HG02798 (cell line): ENCODE results near the gene CUX1.

Experiments used
- ATAC-seq: cut with Tn5 transposase; IDR thresholded peaks from one replicate; pipeline ENCODE4 v1.9.1; 2021; ENCODE audit warnings: mild to moderate bottlenecking; ENCODE audit not compliant: unreplicated experiment, poor library complexity

CUX1 gene

GRCh38 chr7:102184303-102184702 is 366.9 kb downstream of the CUX1 start:
- no peak for ATAC-seq

- no peak for ATAC-seq
These were observed 368.4 kb downstream of the CUX1 start for GRCh38 chr7:102185796-102186195.

- ATAC-seq = no peak
These were observed 368.9 kb downstream of the CUX1 start for GRCh38 chr7:102186306-102186705.

GRCh38 chr7:102188746-102189145 is 371.3 kb downstream of the CUX1 start:
- ATAC-seq = no peak

- ATAC-seq = no peak
These were observed 372.3 kb downstream of the CUX1 start for GRCh38 chr7:102189756-102190155.

GRCh38 chr7:102190776-102191350 is 373.4 kb downstream of the CUX1 start:
- ATAC-seq = no peak

GRCh38 chr7:102191556-102192379 is 374.3 kb downstream of the CUX1 start:
- no peak for ATAC-seq

- no peak for ATAC-seq
These were observed 375.4 kb downstream of the CUX1 start for GRCh38 chr7:102192790-102193189.

GRCh38 chr7:102193806-102194205 is 376.4 kb downstream of the CUX1 start:
- no peak for ATAC-seq

- ATAC-seq = no peak
These were observed 377.9 kb downstream of the CUX1 start for GRCh38 chr7:102195361-102195760.

GRCh38 chr7:102196028-102196427 is 378.6 kb downstream of the CUX1 start:
- no peak for ATAC-seq

GRCh38 chr7:102197161-102197560 is 379.7 kb downstream of the CUX1 start:
- no peak for ATAC-seq

GRCh38 chr7:102197599-102197998 is 380.2 kb downstream of the CUX1 start:
- no peak for ATAC-seq

- ATAC-seq = no peak
These were observed 381.1 kb downstream of the CUX1 start for GRCh38 chr7:102198417-102198956.

- no peak for ATAC-seq
These were observed 384.1 kb downstream of the CUX1 start for GRCh38 chr7:102201576-102201975.

GRCh38 chr7:102202556-102202955 is 385.1 kb downstream of the CUX1 start:
- no peak for ATAC-seq

GRCh38 chr7:102203218-102203617 is 385.8 kb downstream of the CUX1 start:
- no peak for ATAC-seq

- no peak for ATAC-seq
These were observed 386.8 kb downstream of the CUX1 start for GRCh38 chr7:102204212-102204611.

GRCh38 chr7:102205915-102206314 is 388.5 kb downstream of the CUX1 start:
- ATAC-seq = no peak

- no peak for ATAC-seq
These were observed 391.4 kb downstream of the CUX1 start for GRCh38 chr7:102208826-102209225.

GRCh38 chr7:102210787-102211186 is 393.4 kb downstream of the CUX1 start:
- no peak for ATAC-seq
